RPMI7951 (cell line): ENCODE measurements around the gene SERPINA4. TPM values are rescaled to one million over a fixed set of nuclear protein-coding genes. Genes with fewer than 3 reads are reported as not detected.
"Not testable (repeated sequence)": the region's sequence is repeated elsewhere in the genome, so short reads cannot be mapped to it uniquely, and the experiment has no call there.

Experiments used
- DNase-seq: peaks from one replicate; pipeline ENCODE4 v3.0.0-alpha.2; 2012; ENCODE audit warnings: low read depth
- total RNA-seq: library from RNA; depleted of rRNA; stranded (reverse); fragments of >200 nt; shearing (Covaris generic); gene quantifications from 2 replicates; pipeline ENCODE4 v1.2.3, GENCODE V29; 2014

SERPINA4 gene
- total RNA-seq, 1 experiment from 2014 or later, result not detected

- no peak for DNase-seq
Observed at GRCh38 chr14:94592457-94592856, 31.2 kb downstream of the SERPINA4 start.

DNA sequence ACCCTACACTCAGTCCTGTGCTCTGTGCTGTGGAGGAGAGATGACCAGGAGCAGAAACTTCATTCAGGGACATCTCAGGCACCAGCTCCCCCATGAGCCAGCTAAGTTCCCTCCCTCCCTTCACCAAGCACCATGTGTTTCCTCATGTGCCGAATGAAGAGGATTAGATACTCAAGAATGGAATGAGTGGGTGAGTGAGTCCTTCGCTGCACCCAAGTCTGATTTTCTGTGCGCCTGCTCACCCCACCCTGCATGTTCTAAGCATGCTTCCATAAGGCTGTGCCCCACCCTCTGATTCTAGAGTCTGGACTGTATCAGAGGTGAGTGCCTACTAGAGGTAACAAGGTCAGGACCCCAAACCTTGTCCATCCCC lies 32.1 kb downstream of the SERPINA4 start:
- DNase-seq, result no peak

- no peak for DNase-seq
Observed at GRCh38 chr14:94593749-94594431, 32.6 kb downstream of the SERPINA4 start.

DNA sequence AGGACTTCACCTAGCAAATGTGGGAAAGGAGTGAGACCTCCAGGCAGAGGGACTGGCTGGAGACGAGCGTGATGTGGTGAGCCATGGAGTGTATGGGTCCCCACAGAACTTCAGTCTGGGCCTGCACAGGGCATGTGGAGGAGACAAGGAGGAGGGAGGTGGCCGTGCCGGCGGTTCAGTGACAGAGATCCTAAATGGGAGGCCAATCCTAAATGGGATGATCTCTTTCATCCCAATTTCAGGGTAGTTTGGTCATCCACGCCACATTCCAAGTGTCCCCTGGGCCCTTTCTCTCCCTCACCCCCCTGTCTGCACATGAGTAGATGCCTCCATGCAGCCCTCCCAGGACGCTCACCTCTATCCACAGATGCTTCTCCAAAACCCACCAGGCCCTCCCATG lies 33.2 kb downstream of the SERPINA4 start:
- no peak for DNase-seq

DNA sequence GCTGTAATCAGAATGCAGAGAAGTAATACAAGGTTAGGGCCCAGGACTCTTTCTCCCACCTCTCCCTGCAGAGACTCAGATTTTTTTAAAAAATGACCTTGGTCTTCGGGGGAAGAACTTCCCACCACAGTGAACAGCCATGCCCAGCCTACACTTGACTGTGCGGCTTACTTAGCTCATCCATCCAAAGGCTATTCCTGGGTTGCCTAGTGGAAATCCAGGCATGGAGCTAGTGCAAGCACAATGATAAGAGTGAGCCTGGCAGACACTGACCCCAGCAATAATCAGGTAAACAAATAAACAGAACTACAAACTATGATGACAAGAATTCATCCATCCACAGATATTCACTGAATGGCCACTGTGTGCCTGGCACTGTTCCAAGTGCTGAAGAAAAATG lies 34.7 kb downstream of the SERPINA4 start:
- DNase-seq, result no peak

- no peak for DNase-seq
Observed at GRCh38 chr14:94596361-94596760, 35.1 kb downstream of the SERPINA4 start.

DNA sequence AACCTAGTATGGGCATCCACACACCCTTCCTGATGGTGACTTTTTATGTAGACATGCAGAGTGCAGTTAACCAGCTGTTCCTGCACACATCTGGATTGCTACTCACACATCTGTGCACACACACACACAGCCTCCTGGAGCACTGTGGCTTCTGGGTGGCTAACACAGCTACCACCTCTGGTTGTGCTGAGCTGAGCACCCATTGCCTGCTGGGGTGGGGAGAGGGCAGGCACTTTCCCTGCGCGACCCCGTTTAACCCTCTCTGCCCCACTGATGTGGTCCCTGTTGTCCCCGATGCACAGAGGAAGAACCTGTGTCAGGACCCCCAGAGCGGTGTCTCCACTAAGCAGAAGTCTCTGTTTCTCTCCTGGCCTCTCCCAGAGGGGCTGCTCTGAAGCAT lies 36.5 kb downstream of the SERPINA4 start:
- DNase-seq, result no peak

DNA sequence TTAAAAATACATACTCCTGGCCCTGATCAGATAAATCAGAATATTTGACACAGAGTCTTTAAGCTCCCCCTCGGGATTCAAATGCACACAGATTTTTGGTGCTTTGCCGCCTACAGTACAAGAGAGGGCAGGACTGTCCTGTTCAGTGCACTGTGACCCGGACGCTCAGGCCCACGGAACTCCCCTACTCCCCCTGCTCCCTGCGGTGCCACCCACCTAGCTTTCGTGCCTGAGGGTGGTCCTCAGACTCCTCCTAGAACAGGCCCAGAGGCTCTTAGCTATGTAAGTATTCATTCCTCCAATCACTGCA lies 37.2 kb downstream of the SERPINA4 start:
- DNase-seq, result no peak

GRCh38 chr14:94598816-94599655 lies 37.8 kb downstream of the SERPINA4 start:
- DNase-seq, result peak; percentile 92

GRCh38 chr14:94599656-94600004 lies 38.4 kb downstream of the SERPINA4 start:
- DNase-seq, result no peak

DNA sequence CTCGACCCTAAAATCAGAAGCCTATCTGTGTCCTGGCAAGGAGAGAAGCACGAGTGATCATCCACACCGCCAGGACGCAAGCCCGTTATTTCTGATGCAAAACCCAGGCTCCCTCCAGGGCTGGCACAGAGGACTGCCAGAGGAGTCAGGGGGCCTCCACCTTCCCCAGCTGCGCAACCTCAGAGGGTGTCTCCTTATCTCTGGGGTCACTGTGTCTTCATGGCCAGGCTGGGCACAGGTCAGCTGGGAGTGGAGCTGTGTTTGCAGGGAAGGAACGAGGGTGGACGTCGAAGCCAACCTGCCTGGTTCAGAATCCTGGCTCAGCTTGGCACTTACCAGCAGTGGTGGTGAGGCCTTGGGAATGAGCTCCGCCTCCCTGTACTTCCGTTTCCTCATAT lies 38.9 kb downstream of the SERPINA4 start:
- DNase-seq, result no peak

GRCh38 chr14:94601884-94602391 lies 40.7 kb downstream of the SERPINA4 start:
- peak; percentile 88 for DNase-seq

DNA sequence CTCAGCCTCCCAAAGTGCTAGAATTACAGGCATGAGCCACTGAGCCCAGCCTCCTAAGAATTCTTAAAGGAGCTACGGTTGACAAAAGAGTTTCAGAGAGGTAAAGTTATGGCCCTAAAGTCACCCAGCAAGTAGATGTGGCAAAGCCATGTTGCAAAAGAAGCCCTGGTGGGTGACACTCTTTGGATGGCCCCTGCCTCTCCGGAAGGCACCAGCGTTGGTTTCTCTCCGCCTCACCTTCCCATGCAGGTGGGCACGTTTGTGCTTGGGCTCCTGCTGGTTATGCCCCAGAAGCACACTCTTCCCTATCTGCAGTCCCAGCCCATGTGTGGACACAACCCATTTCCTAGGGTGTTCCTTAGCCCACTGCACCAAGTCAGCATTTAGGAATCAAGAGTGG lies 41.5 kb downstream of the SERPINA4 start:
- no peak for DNase-seq

- no peak for DNase-seq
Observed at GRCh38 chr14:94605361-94605760, 44.1 kb downstream of the SERPINA4 start.

- not testable (repeated sequence) for DNase-seq
Observed at GRCh38 chr14:94608966-94609365, 47.7 kb downstream of the SERPINA4 start.

- no peak for DNase-seq
Observed at GRCh38 chr14:94611179-94611578, 49.9 kb downstream of the SERPINA4 start.

GRCh38 chr14:94612174-94612573 lies 50.9 kb downstream of the SERPINA4 start, which contains the start of gene SERPINA3:
TSS of gene SERPINA3 (plus strand) at chr14:94612391. CDS start at chr14:94614442, 2,051 bp downstream.
- no peak for DNase-seq

- no peak for DNase-seq
Observed at GRCh38 chr14:94612580-94613554, 51.6 kb downstream of the SERPINA4 start.

- no peak for DNase-seq
Observed at GRCh38 chr14:94613720-94614644, 52.7 kb downstream of the SERPINA4 start.

GRCh38 chr14:94614802-94615201 lies 53.6 kb downstream of the SERPINA4 start:
- DNase-seq, result no peak

DNA sequence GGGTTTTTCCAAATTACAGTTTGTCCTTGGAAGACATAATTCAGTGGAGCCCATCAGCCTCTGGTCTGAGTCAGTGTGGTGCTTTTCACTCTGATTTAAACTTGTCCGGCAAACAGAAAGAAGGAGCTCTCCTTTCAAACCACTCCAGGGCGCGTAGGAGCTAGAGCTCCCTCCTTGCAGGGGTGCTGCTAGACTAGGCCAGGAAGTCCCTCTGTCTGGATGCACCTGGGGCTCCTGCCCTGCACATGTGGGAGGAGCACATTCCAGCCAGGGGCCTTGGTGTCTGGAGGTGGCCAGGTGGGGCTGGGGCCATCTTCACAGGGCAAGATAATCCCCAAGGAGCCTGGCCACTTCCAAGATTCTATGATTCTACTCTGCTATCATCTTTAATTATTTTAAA lies 54.0 kb downstream of the SERPINA4 start:
- DNase-seq, result no peak
